OCI-LY7 (cell line): Measurements from ENCODE around the gene FIGN.

Source experiments
- CTCF ChIP-seq: fragments of 200-600 bp; sonication (generic); conservative IDR thresholded peaks from 2 replicates; pipeline ENCODE4 v1.5.1; 2014; ENCODE audit warnings: mild to moderate bottlenecking, antibody characterized with exemption, low read length, moderate library complexity, mixed read lengths
- EZH2phosphoT487 ChIP-seq: fragments of 200-600 bp; sonication (generic); IDR thresholded peaks from 2 replicates; pipeline ENCODE4 v1.6.1; 2018; ENCODE audit warnings: low read depth, borderline replicate concordance, mild to moderate bottlenecking, mixed run types, antibody characterized with exemption, low read length, moderate library complexity, mixed read lengths

DNA sequence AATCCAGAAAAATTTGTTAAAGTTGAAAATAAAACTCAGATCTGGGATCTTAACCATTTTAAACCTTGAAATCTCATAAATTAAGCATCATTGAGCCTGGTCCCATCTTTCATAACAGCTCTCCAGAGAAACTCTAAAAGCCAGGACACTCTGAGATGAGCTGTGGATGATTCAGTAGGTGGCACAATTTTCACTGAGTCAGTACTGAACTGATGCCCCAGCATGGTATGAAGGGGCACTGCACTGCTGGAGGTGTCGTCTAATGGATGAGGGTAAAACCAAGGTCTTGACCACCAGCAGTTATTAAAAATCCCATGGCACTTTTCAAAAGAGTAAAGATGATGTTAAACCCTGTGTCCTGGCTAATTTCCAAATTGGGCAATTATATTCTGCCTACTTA lies 170.6 kb downstream of the FIGN start:
- TF ChIP-seq CTCF (no peak), EZH2phosphoT487 (no peak)
